Measurements from ENCODE around the gene ATE1. TPM values are rescaled to one million over a fixed set of nuclear protein-coding genes. Genes with fewer than 3 reads are reported as not detected.
"Not testable (repeated sequence)": the region's sequence is repeated elsewhere in the genome, so short reads cannot be mapped to it uniquely, and the experiment has no call there.

Gene ATE1
- total and polyA plus RNA-seq, 4 experiments from 2014 or later = 24.5 to 36.6 (median 25.6) TPM

- Mint-ChIP-seq H3K36me3 (peaks cover 58 to 81% of the 10 kb centered on the region in 2 donors), H3K27me3 (no peaks in the 10 kb centered on the region), H3K4me1 (peaks cover 0 to 1% (median 0%) of the 10 kb centered on the region in 4 donors), H3K9me3 (peaks cover 7 to 26% (median 15%) of the 10 kb centered on the region in 8 donors), H3K27ac (no peak overlapping the region), H3K4me3 (no peak overlapping the region)
- CTCF ChIA-PET (ENCODE audit: partially characterized antibody) = no interaction called here
- POLR2A ChIA-PET (ENCODE audit: partially characterized antibody) = no interaction called here
- Histone ChIP-seq H3K27me3 (ENCODE audit: insufficient read depth, low read length) (no peaks in the 10 kb centered on the region), H3K4me1 (ENCODE audit: insufficient read depth, low read length) (no peaks in the 10 kb centered on the region), H3K27ac (ENCODE audit: low read depth, low read length) (no peak overlapping the region), H3K9me3 (ENCODE audit: control insufficient read depth in 1 of 2, low read length in 2 of 2) (no peaks in the 10 kb centered on the region), H3K36me3 (ENCODE audit: insufficient read depth, low read length) (no peaks in the 10 kb centered on the region), H3K4me3 (ENCODE audit: low read length in 2 of 2) (no peak overlapping the region)
- intact Hi-C loops (cut with micrococcal nuclease) = no loop called here
- no peak for DNase-seq
These were observed 161.4 kb downstream of the ATE1 start for GRCh38 chr10:121766426-121766825.

- DNase-seq = no peak
- intact Hi-C loops (cut with micrococcal nuclease) = no loop called here
- peaks cover 0 to 1% (median 0%) of the 10 kb centered on the region in 4 donors for H3K4me1 Mint-ChIP-seq
- no peak overlapping the region for H3K27ac Mint-ChIP-seq
- Histone ChIP-seq H3K4me3 (ENCODE audit: low read length in 2 of 2) (no peak overlapping the region), H3K27ac (ENCODE audit: low read depth, low read length) (no peak overlapping the region), H3K4me1 (ENCODE audit: insufficient read depth, low read length) (no peaks in the 10 kb centered on the region), H3K27me3 (ENCODE audit: insufficient read depth, low read length) (no peaks in the 10 kb centered on the region), H3K9me3 (ENCODE audit: control insufficient read depth in 1 of 2, low read length in 2 of 2) (peaks cover 0 to 1% of the 10 kb centered on the region in 2 donors), H3K36me3 (ENCODE audit: insufficient read depth, low read length) (no peaks in the 10 kb centered on the region)
- peaks cover 11 to 39% (median 25%) of the 10 kb centered on the region in 8 donors for H3K9me3 Mint-ChIP-seq
- no peak overlapping the region for H3K4me3 Mint-ChIP-seq
- POLR2A ChIA-PET (ENCODE audit: partially characterized antibody) = no interaction called here
- H3K36me3 Mint-ChIP-seq = peaks cover 68 to 93% of the 10 kb centered on the region in 2 donors
- CTCF ChIA-PET (ENCODE audit: partially characterized antibody) = no interaction called here
- H3K27me3 Mint-ChIP-seq = no peaks in the 10 kb centered on the region
These were observed 162.6 kb downstream of the ATE1 start for GRCh38 chr10:121765204-121765603.

- Mint-ChIP-seq H3K4me3 (no peak overlapping the region), H3K27ac (no peak overlapping the region), H3K9me3 (peaks cover 11 to 43% (median 28%) of the 10 kb centered on the region in 8 donors), H3K4me1 (peaks cover 0 to 1% (median 0%) of the 10 kb centered on the region in 4 donors), H3K27me3 (no peaks in the 10 kb centered on the region), H3K36me3 (peaks cover 70 to 91% of the 10 kb centered on the region in 2 donors)
- H3K36me3 ChIP-seq (ENCODE audit: insufficient read depth, low read length) = no peaks in the 10 kb centered on the region
- intact Hi-C loops (cut with micrococcal nuclease) = no loop called here
- CTCF ChIA-PET (ENCODE audit: partially characterized antibody) = no interaction called here
- POLR2A ChIA-PET (ENCODE audit: partially characterized antibody) = no interaction called here
- DNase-seq = no peak
- no peaks in the 10 kb centered on the region for H3K27me3 ChIP-seq (ENCODE audit: insufficient read depth, low read length)
- H3K4me1 ChIP-seq (ENCODE audit: insufficient read depth, low read length) = no peaks in the 10 kb centered on the region
- H3K4me3 ChIP-seq (ENCODE audit: low read length in 2 of 2) = no peak overlapping the region
- no peak overlapping the region for H3K27ac ChIP-seq (ENCODE audit: low read depth, low read length)
- peaks cover 0 to 8% of the 10 kb centered on the region in 2 donors for H3K9me3 ChIP-seq (ENCODE audit: control insufficient read depth in 1 of 2, low read length in 2 of 2)
These were observed 163.4 kb downstream of the ATE1 start for GRCh38 chr10:121764233-121764942.

- DNase-seq; H3K27ac Mint-ChIP-seq; POLR2A ChIA-PET (ENCODE audit: partially characterized antibody); H3K9me3 ChIP-seq (ENCODE audit: control insufficient read depth in 1 of 2, low read length in 2 of 2); H3K27me3 ChIP-seq (ENCODE audit: insufficient read depth, low read length); intact Hi-C loops (cut with micrococcal nuclease); H3K27me3 Mint-ChIP-seq; H3K4me1 ChIP-seq (ENCODE audit: insufficient read depth, low read length); H3K36me3 ChIP-seq (ENCODE audit: insufficient read depth, low read length); CTCF ChIA-PET (ENCODE audit: partially characterized antibody); H3K4me3 ChIP-seq (ENCODE audit: low read length in 2 of 2); H3K27ac ChIP-seq (ENCODE audit: low read depth, low read length): not testable (repeated sequence)
- H3K9me3 Mint-ChIP-seq = peaks cover 0 to 65% (median 51%) of the 10 kb centered on the region in 8 donors
- H3K4me1 Mint-ChIP-seq = peaks cover 2 to 10% (median 6%) of the 10 kb centered on the region in 4 donors
- H3K4me3 Mint-ChIP-seq = peak overlapping the region in 1 of 8 donors; percentile 17
- H3K36me3 Mint-ChIP-seq = peaks cover 49 to 79% of the 10 kb centered on the region in 2 donors
These were observed 170.6 kb downstream of the ATE1 start for GRCh38 chr10:121757241-121757640.

GRCh38 chr10:121755496-121755895, 172.3 kb downstream of the ATE1 start:
- H3K27me3 ChIP-seq (ENCODE audit: insufficient read depth, low read length); H3K4me3 Mint-ChIP-seq; POLR2A ChIA-PET (ENCODE audit: partially characterized antibody); H3K4me3 ChIP-seq (ENCODE audit: low read length in 2 of 2); H3K27me3 Mint-ChIP-seq; H3K9me3 ChIP-seq (ENCODE audit: control insufficient read depth in 1 of 2, low read length in 2 of 2); H3K4me1 ChIP-seq (ENCODE audit: insufficient read depth, low read length); CTCF ChIA-PET (ENCODE audit: partially characterized antibody); H3K36me3 ChIP-seq (ENCODE audit: insufficient read depth, low read length); intact Hi-C loops (cut with micrococcal nuclease); H3K27ac ChIP-seq (ENCODE audit: low read depth, low read length); H3K27ac Mint-ChIP-seq; DNase-seq: not testable (repeated sequence)
- Mint-ChIP-seq H3K36me3 (peaks cover 35 to 71% of the 10 kb centered on the region in 2 donors), H3K4me1 (peaks cover 2 to 10% (median 6%) of the 10 kb centered on the region in 4 donors), H3K9me3 (peaks cover 0 to 51% (median 41%) of the 10 kb centered on the region in 8 donors)

GRCh38 chr10:121754666-121755065, 173.2 kb downstream of the ATE1 start:
- no peak overlapping the region for H3K4me3 Mint-ChIP-seq

GRCh38 chr10:121753726-121754476, 173.9 kb downstream of the ATE1 start:
- H3K4me1 ChIP-seq (ENCODE audit: insufficient read depth, low read length) = no peaks in the 10 kb centered on the region
- no peak overlapping the region for H3K4me3 ChIP-seq (ENCODE audit: low read length in 2 of 2)
- H3K27me3 Mint-ChIP-seq = no peaks in the 10 kb centered on the region
- no peaks in the 10 kb centered on the region for H3K27me3 ChIP-seq (ENCODE audit: insufficient read depth, low read length)
- DNase-seq = no peak
- POLR2A ChIA-PET (ENCODE audit: partially characterized antibody) = no interaction called here
- no peak overlapping the region for H3K4me3 Mint-ChIP-seq
- no peaks in the 10 kb centered on the region for H3K9me3 ChIP-seq (ENCODE audit: control insufficient read depth in 1 of 2, low read length in 2 of 2)
- peaks cover 2 to 10% (median 6%) of the 10 kb centered on the region in 4 donors for H3K4me1 Mint-ChIP-seq
- H3K36me3 ChIP-seq (ENCODE audit: insufficient read depth, low read length) = no peaks in the 10 kb centered on the region
- CTCF ChIA-PET (ENCODE audit: partially characterized antibody) = no interaction called here
- H3K27ac Mint-ChIP-seq = no peak overlapping the region
- peaks cover 0 to 38% (median 28%) of the 10 kb centered on the region in 8 donors for H3K9me3 Mint-ChIP-seq
- peaks cover 23 to 60% of the 10 kb centered on the region in 2 donors for H3K36me3 Mint-ChIP-seq
- intact Hi-C loops (cut with micrococcal nuclease) = no loop called here
- no peak overlapping the region for H3K27ac ChIP-seq (ENCODE audit: low read depth, low read length)

More at GRCh38 chr10:121754666-121755065, 173.2 kb downstream of the ATE1 start:
- Mint-ChIP-seq H3K27ac (no peak overlapping the region), H3K36me3 (peaks cover 27 to 64% of the 10 kb centered on the region in 2 donors), H3K27me3 (no peaks in the 10 kb centered on the region), H3K9me3 (peaks cover 0 to 43% (median 33%) of the 10 kb centered on the region in 8 donors), H3K4me1 (peaks cover 2 to 10% (median 6%) of the 10 kb centered on the region in 4 donors)
- ChIA-PET CTCF (ENCODE audit: partially characterized antibody) (no interaction called here), POLR2A (ENCODE audit: partially characterized antibody) (no interaction called here)
- Histone ChIP-seq H3K27ac (ENCODE audit: low read depth, low read length) (no peak overlapping the region), H3K9me3 (ENCODE audit: control insufficient read depth in 1 of 2, low read length in 2 of 2) (peaks cover 0 to 1% of the 10 kb centered on the region in 2 donors), H3K4me1 (ENCODE audit: insufficient read depth, low read length) (no peaks in the 10 kb centered on the region), H3K27me3 (ENCODE audit: insufficient read depth, low read length) (no peaks in the 10 kb centered on the region), H3K4me3 (ENCODE audit: low read length in 2 of 2) (no peak overlapping the region), H3K36me3 (ENCODE audit: insufficient read depth, low read length) (no peaks in the 10 kb centered on the region)
- intact Hi-C loops (cut with micrococcal nuclease) = no loop called here
- no peak for DNase-seq

Measured in CD4-positive, alpha-beta memory T cell (primary cell).